Body of pancreas (tissue), 4 donors: ENCODE data around the gene ART5. TPM values are rescaled to one million over a fixed set of nuclear protein-coding genes. Genes with fewer than 3 reads are reported as not detected.
A peak's percentile ranks its signal among the peaks of the same experiment; 100 is the strongest.
"Not testable (repeated sequence)": the region's sequence is repeated elsewhere in the genome, so short reads cannot be mapped to it uniquely, and the experiment has no call there.

ENCODE experiments used
- ATAC-seq: fragments of 150-250 bp; one replicate; pipeline ENCODE4 v1.9.1; 2016
- DNase-seq, 4 donors: peaks; one replicate each; pipeline ENCODE4 v3.0.0-alpha.2; 2019
- H3K27ac ChIP-seq, 4 donors: fragments of 200-600 bp; sonication (generic); 1 replicate in 3 of 4; 2 replicates in 1 of 4; pipeline versions ENCODE4 v1.5.1 to v1.6.1; 2016 to 2019; ENCODE audit warnings: mild to moderate bottlenecking in 1 of 4, mixed read lengths in 1 of 4, moderate library complexity in 1 of 4
- H3K27me3 ChIP-seq, 2 donors: fragments of 200-600 bp; sonication (generic); one replicate each; pipeline ENCODE4 v1.6.0; 2016; ENCODE audit warnings: mild to moderate bottlenecking in 1 of 2
- H3K36me3 ChIP-seq, 2 donors: fragments of 200-600 bp; sonication (generic); replicated peaks in 1 of 2; 2 replicates each; pipeline ENCODE4 v1.5.1; 2016; ENCODE audit warnings: low read depth in 2 of 2; ENCODE audit not compliant: insufficient read depth in 1 of 2
- H3K4me1 ChIP-seq: fragments of 200-600 bp; sonication (generic); one replicate; pipeline ENCODE4 v1.6.0; 2016
- H3K4me3 ChIP-seq, 2 donors: fragments of 200-600 bp; sonication (generic); 1 replicate in 1 of 2; 2 replicates in 1 of 2; pipeline ENCODE4 v1.5.1; 2016 to 2019
- H3K9me3 ChIP-seq, 3 donors: fragments of 200-600 bp; sonication (generic); 1 replicate in 2 of 3; 2 replicates in 1 of 3; pipeline ENCODE4 v1.5.1; 2016
- CTCF ChIP-seq, 7 experiments: fragments of 450-650 bp in 4 of 7; fragments of 200-600 bp in 3 of 7; sonication (generic) in 3 of 7; IDR thresholded peaks; one replicate each; pipeline ENCODE4 v1.5.1; 2016 to 2019; ENCODE audit warnings: antibody characterized with exemption in 7 of 7
- POLR2A ChIP-seq, 3 donors: fragments of 450-650 bp; IDR thresholded peaks; one replicate each; pipeline ENCODE4 v1.6.1; 2016; ENCODE audit warnings: antibody characterized with exemption in 3 of 3, mild to moderate bottlenecking in 2 of 3
- WGBS, 2 donors: methylation state at CpG; one replicate each; pipeline ENCODE4 v1.1.5; 2017; 5-methylcytosine and 5-hydroxymethylcytosine counted together
- intact Hi-C: fragments of 100-400 bp; cut with DNase I; formaldehyde crosslinking; loops from one replicate; pipeline ENCODE4 v1.15.1; 2023
- total RNA-seq, 2 donors: library from RNA; depleted of rRNA; stranded (reverse); fragments of >200 nt; gene quantifications; one replicate each; pipeline ENCODE4 v1.1.0, GENCODE V29; 2016

The ART5 gene
- total RNA-seq, 2 donors from 2014 or later, result not detected

DNA sequence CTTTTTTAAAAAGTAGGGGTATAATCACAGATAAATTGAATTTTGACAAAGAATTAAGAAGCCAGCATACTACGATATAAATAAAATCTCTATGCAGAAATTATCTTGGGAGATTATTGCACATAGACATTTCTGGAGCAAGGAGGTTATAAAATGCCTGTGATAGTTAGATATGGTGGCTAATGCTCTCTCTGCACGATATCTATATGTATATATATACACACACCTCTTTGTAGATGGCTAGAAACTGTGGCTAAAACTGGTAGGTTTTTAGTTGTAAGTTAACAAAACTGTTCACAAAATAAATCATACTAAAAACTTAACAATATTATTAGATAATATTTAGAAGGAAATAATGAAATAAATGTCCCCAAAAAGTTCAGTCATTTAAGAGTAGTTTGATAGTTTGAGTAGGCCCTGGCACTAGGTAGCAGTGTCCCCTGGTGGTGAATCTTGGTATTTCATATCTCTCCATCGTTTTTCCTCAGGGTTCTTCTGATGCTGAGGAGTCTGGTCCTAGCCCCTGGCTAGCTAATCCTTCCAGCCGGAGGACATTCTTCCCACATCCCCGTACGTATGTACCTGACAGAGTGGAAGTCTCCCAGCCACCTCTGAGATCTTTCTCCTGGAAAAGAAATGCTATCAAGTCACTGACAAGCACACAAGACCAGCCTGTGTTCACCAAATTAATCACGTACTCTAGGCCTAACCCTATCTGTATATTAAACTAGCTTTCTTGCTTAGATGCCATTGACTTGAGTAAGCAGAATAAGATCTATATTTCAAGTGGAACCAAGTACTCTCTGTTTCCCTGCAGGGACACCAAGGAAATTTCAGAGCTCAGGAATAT lies 32.2 kb downstream of the ART5 start:
- DNase-seq, result peak in 2 of 4 donors; percentile 22
- Histone ChIP-seq H3K4me3 (no peak overlapping the region), H3K27me3 (no peaks in the 10 kb centered on the region), H3K4me1 (no peaks in the 10 kb centered on the region), H3K36me3 (no peaks in the 10 kb centered on the region), H3K9me3 (no peaks in the 10 kb centered on the region), H3K27ac (no peak overlapping the region)
- intact Hi-C loops, result no loop called here
- TF ChIP-seq CTCF (IDR thresholded peaks at IDR 0.05) (peak; percentile 71 to 90 (median 77)), POLR2A (IDR thresholded peaks at IDR 0.05) (no peak)
- WGBS, 2 donors, result 58 to 59% methylated on average over 7 of the region's 7 CpGs
- ATAC-seq, result no peak

- Histone ChIP-seq H3K36me3 (no peaks in the 10 kb centered on the region), H3K4me1 (no peaks in the 10 kb centered on the region), H3K27ac (no peak overlapping the region), H3K9me3 (no peaks in the 10 kb centered on the region), H3K4me3 (no peak overlapping the region), H3K27me3 (no peaks in the 10 kb centered on the region)
- 23 to 31% methylated on average over 4 to 5 of the region's 5 CpGs for WGBS, 2 donors
- intact Hi-C loops, result no loop called here
- DNase-seq, result no peak
- no peak for ATAC-seq
- TF ChIP-seq CTCF (IDR thresholded peaks at IDR 0.05), result no peak
- TF ChIP-seq POLR2A (IDR thresholded peaks at IDR 0.05), result no peak
Observed at GRCh38 chr11:3605771-3606203, 36.0 kb downstream of the ART5 start.

DNA sequence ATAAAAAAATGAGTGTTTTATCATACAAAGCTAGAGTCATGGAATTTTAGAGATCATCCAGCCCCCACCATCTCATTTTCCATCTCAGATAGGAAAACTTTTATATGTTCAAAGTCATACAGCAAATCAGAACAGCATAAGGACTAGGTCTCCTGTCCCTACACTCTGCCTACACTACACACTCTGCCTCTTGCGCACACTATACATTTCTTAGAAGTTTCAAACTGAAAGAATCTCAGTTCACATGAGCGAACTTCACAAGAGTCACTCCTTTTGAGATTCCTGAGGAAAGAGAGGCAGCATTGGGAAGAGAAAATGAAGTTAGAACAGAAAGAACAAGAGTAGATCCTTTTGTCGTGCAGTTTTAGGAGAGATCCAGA lies 36.5 kb downstream of the ART5 start:
- ATAC-seq, result no peak
- TF ChIP-seq POLR2A (IDR thresholded peaks at IDR 0.05) (no peak), CTCF (IDR thresholded peaks at IDR 0.05) (no peak)
- Histone ChIP-seq H3K27me3 (no peaks in the 10 kb centered on the region), H3K27ac (no peak overlapping the region), H3K4me1 (no peaks in the 10 kb centered on the region), H3K4me3 (no peak overlapping the region), H3K36me3 (no peaks in the 10 kb centered on the region), H3K9me3 (no peaks in the 10 kb centered on the region)
- DNase-seq, result no peak
- 94 to 96% methylated on average over 3 of the region's 3 CpGs for WGBS, 2 donors
- intact Hi-C loops, result no loop called here

- Histone ChIP-seq H3K27ac (no peak overlapping the region), H3K36me3 (no peaks in the 10 kb centered on the region), H3K27me3 (no peaks in the 10 kb centered on the region), H3K4me1 (no peaks in the 10 kb centered on the region), H3K4me3 (no peak overlapping the region), H3K9me3 (no peaks in the 10 kb centered on the region)
- 71 to 79% methylated on average over 3 of the region's 3 CpGs for WGBS, 2 donors
- DNase-seq (no peak), ATAC-seq (no peak)
- TF ChIP-seq POLR2A (IDR thresholded peaks at IDR 0.05), result no peak
- no peak for TF ChIP-seq CTCF (IDR thresholded peaks at IDR 0.05)
- intact Hi-C loops, result no loop called here
Observed at GRCh38 chr11:3604167-3604566, 37.6 kb downstream of the ART5 start.

DNA sequence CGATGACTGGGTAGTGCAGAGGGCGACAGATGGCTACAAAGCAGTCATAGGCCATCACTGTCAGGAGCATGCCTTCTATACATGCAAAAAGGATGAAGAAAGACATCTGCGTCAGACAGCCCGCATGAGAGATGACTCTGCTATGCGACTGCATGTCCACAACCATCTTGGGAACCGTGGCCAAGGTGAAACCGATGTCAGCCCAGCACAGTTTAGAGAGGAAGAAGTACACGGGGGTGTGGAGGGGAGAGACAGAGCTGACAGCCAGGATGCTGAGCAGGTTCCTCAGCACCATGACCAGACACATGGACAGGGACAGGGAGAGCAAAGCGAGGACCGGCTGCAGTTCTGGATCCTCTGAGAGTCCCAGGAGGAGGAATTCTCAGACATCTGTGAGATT lies 41.6 kb downstream of the ART5 start:
- ATAC-seq, H3K9me3 ChIP-seq, H3K4me3 ChIP-seq, intact Hi-C loops, H3K4me1 ChIP-seq, DNase-seq, H3K36me3 ChIP-seq, H3K27me3 ChIP-seq, H3K27ac ChIP-seq: not testable (repeated sequence)
- 71 to 85% methylated on average over 10 of the region's 10 CpGs for WGBS, 2 donors

- H3K9me3 ChIP-seq, H3K4me3 ChIP-seq, H3K36me3 ChIP-seq, ATAC-seq, H3K27me3 ChIP-seq, H3K27ac ChIP-seq, H3K4me1 ChIP-seq, DNase-seq, intact Hi-C loops: not testable (repeated sequence)
- WGBS, 2 donors, result 88 to 90% methylated on average over 14 to 15 of the region's 15 CpGs
Observed at GRCh38 chr11:3597743-3598142, 44.0 kb downstream of the ART5 start.

- H3K4me3 ChIP-seq, result not testable (repeated sequence)
Observed at GRCh38 chr11:3591326-3591725, 50.5 kb downstream of the ART5 start.

DNA sequence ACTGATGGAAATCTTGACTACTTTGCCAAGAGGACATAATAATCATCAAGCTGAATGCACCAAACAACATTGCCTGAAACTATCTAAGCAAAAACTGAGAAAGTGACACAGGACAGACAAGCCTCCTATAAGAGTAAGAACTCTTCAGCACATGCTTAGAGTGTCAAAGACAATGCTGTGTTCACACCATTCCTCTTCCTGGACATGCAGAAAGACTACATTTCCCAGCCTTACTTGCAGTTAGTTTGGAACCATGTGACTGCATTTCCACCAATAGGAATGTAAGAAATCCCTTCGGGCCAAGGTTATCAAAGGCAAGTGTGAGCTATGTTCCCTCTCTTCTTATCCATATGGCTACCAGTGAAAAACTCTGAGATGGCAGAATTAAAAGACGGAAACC lies 51.6 kb downstream of the ART5 start:
- H3K36me3 ChIP-seq, ATAC-seq, H3K9me3 ChIP-seq, H3K4me3 ChIP-seq, H3K27ac ChIP-seq, intact Hi-C loops, H3K27me3 ChIP-seq, H3K4me1 ChIP-seq, DNase-seq: not testable (repeated sequence)
- 50 to 63% methylated on average over 2 of the region's 2 CpGs for WGBS, 2 donors

More at GRCh38 chr11:3591326-3591725, 50.5 kb downstream of the ART5 start:
- ATAC-seq, H3K36me3 ChIP-seq, intact Hi-C loops, DNase-seq, H3K27ac ChIP-seq, H3K4me1 ChIP-seq, H3K9me3 ChIP-seq, H3K27me3 ChIP-seq: not testable (repeated sequence)
- WGBS, 2 donors, result 89 to 96% methylated on average over 23 to 24 of the region's 24 CpGs
